GM23248 (cell line): ENCODE measurements around the gene FOXK1. TPM values are rescaled to one million over a fixed set of nuclear protein-coding genes. Genes with fewer than 3 reads are reported as not detected.
A peak's percentile ranks its signal among the peaks of the same experiment; 100 is the strongest.

ENCODE experiments used
- DNase-seq: peaks from one replicate; pipeline ENCODE4 v3.0.0-alpha.2; 2015
- H2AFZ ChIP-seq: fragments of 200-600 bp; sonication (generic); 2 replicates; pipeline ENCODE4 v1.6.1; 2016; ENCODE audit warnings: antibody characterized with exemption
- H3F3A ChIP-seq: fragments of 200-600 bp; sonication (generic); 2 replicates; pipeline ENCODE4 v1.6.1; 2016; ENCODE audit warnings: mild to moderate bottlenecking, antibody characterized with exemption, mixed run types; ENCODE audit not compliant: insufficient read depth
- H3K27ac ChIP-seq: fragments of 200-600 bp; sonication (generic); 2 replicates; pipeline ENCODE4 v1.5.1; 2016; ENCODE audit warnings: mild to moderate bottlenecking
- H3K27me3 ChIP-seq: fragments of 200-600 bp; sonication (generic); replicated peaks from 2 replicates; pipeline ENCODE4 v1.6.1; 2016; ENCODE audit warnings: mild to moderate bottlenecking; ENCODE audit not compliant: insufficient read depth
- H3K36me3 ChIP-seq: fragments of 200-600 bp; sonication (generic); 2 replicates; pipeline ENCODE4 v1.6.1; 2016; ENCODE audit warnings: low read depth, mild to moderate bottlenecking
- H3K4me1 ChIP-seq: fragments of 200-600 bp; sonication (generic); 2 replicates; pipeline ENCODE4 v1.6.1; 2016; ENCODE audit warnings: mild to moderate bottlenecking; ENCODE audit not compliant: insufficient read depth
- H3K4me2 ChIP-seq: fragments of 200-600 bp; sonication (generic); one replicate; pipeline ENCODE4 v1.6.1; 2016; ENCODE audit warnings: mild to moderate bottlenecking; ENCODE audit not compliant: unreplicated experiment
- H3K4me3 ChIP-seq: fragments of 200-600 bp; sonication (generic); 2 replicates; pipeline ENCODE4 v1.5.1; 2016; ENCODE audit warnings: mild to moderate bottlenecking
- H3K79me2 ChIP-seq: fragments of 200-600 bp; sonication (generic); 2 replicates; pipeline ENCODE4 v1.6.1; 2016; ENCODE audit warnings: mild to moderate bottlenecking; ENCODE audit not compliant: insufficient read depth
- H3K9ac ChIP-seq: fragments of 200-600 bp; sonication (generic); 2 replicates; pipeline ENCODE4 v1.6.1; 2016; ENCODE audit warnings: mild to moderate bottlenecking
- H3K9me2 ChIP-seq: fragments of 200-600 bp; sonication (generic); 2 replicates; pipeline ENCODE4 v1.6.1; 2016; ENCODE audit warnings: mixed run types, mild to moderate bottlenecking, moderate library complexity; ENCODE audit not compliant: insufficient read depth
- H3K9me3 ChIP-seq: fragments of 200-600 bp; sonication (generic); one replicate; pipeline ENCODE4 v1.6.1; 2017; ENCODE audit warnings: low read depth
- H4K20me1 ChIP-seq: fragments of 200-600 bp; sonication (generic); 2 replicates; pipeline ENCODE4 v1.6.0; 2016; ENCODE audit not compliant: insufficient read depth
- EZH2 ChIP-seq: fragments of 200-600 bp; sonication (generic); IDR thresholded peaks from 2 replicates; pipeline ENCODE4 v1.6.1; 2018; ENCODE audit warnings: antibody characterized with exemption, mild to moderate bottlenecking; ENCODE audit not compliant: insufficient read depth, poor library complexity, severe bottlenecking
- EZH2phosphoT487 ChIP-seq: fragments of 200-600 bp; sonication (generic); IDR thresholded peaks from 2 replicates; pipeline ENCODE4 v1.6.1; 2018; ENCODE audit warnings: antibody characterized with exemption, moderate library complexity, mild to moderate bottlenecking, low read depth; ENCODE audit not compliant: insufficient read depth
- WGBS, 2 experiments: methylation state at CpG; one replicate each; pipeline ENCODE4 v1.1.6; 2015 to 2017; ENCODE audit warnings: low lambda C conversion rate in 2 of 2, low coverage in 1 of 2; ENCODE audit errors: missing lambda C conversion rate in 2 of 2; 5-methylcytosine and 5-hydroxymethylcytosine counted together
- in situ Hi-C: fragments of 300-500 bp; cut with MboI; formaldehyde crosslinking; loops from 2 replicates; pipeline ENCODE4 v1.15.0; 2020
- polyA plus RNA-seq: library from polyadenylated mRNA; unstranded; fragments of >200 nt; fragmentation: Nextera tagmentation; extraction: Ambion mirVana; gene quantifications from 2 replicates; pipeline ENCODE4 v1.2.1, GENCODE V29; 2016
- total RNA-seq: library from RNA; depleted of rRNA; stranded (reverse); fragments of >200 nt; shearing (Covaris generic); gene quantifications from 2 replicates; pipeline ENCODE4 v1.2.3, GENCODE V29; 2014

FOXK1 gene
- total and polyA plus RNA-seq, 2 experiments from 2014 or later = 8.5 to 16.4 TPM

GRCh38 chr7:4645246-4645645 is 36.8 kb upstream of the FOXK1 start:
- WGBS, 2 experiments = 32 to 34% methylated on average over 2 of the region's 2 CpGs
- no peaks in the 10 kb centered on the region for H4K20me1 ChIP-seq
- no peak overlapping the region for H3K4me2 ChIP-seq
- H3K27me3 ChIP-seq = no peaks in the 10 kb centered on the region
- no peaks in the 10 kb centered on the region for H3K9me2 ChIP-seq
- H3K36me3 ChIP-seq = no peaks in the 10 kb centered on the region
- no peak overlapping the region for H2AFZ ChIP-seq
- DNase-seq = peak; percentile 55
- H3K9me3 ChIP-seq = no peaks in the 10 kb centered on the region
- TF ChIP-seq EZH2 (no peak), EZH2phosphoT487 (no peak)
- no peaks in the 10 kb centered on the region for H3K4me1 ChIP-seq
- H3F3A ChIP-seq = no peaks in the 10 kb centered on the region; the same call in 1 of the 2 replicates
- no peaks in the 10 kb centered on the region for H3K79me2 ChIP-seq
- in situ Hi-C loops = no loop called here
- H3K4me3 ChIP-seq = no peak overlapping the region
- H3K27ac ChIP-seq = peak overlapping the region; percentile 44
- H3K9ac ChIP-seq = no peak overlapping the region; the same call in 1 of the 2 replicates

DNA sequence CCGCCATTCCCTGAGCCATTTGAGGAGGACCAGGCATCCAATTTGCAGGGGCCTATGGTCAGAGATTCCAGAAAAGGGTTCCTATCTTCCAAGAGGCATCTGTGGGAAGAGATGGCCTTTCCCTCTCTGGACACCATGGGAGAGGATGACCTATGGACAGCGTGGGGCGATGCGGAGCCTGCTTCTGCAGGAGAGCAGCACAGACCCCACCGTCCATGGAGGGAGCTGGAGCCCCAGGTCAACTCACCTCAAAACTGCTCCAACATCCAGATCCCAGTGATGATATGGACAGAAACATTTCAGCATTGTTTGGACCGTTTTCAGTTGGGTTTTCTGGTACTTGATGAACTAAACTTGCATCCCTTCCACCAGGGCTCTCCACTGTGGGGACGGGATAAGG is 34.0 kb upstream of the FOXK1 start:
- H3K9me2 ChIP-seq = no peaks in the 10 kb centered on the region
- H3K36me3 ChIP-seq = no peaks in the 10 kb centered on the region
- WGBS, 2 experiments = 93 to 97% methylated on average over 7 of the region's 7 CpGs
- no peaks in the 10 kb centered on the region for H3K79me2 ChIP-seq
- H3K4me3 ChIP-seq = no peak overlapping the region
- no peaks in the 10 kb centered on the region for H3K27me3 ChIP-seq
- no peaks in the 10 kb centered on the region; the same call in 1 of the 2 replicates for H3F3A ChIP-seq
- TF ChIP-seq EZH2phosphoT487 (no peak), EZH2 (no peak)
- no peaks in the 10 kb centered on the region for H4K20me1 ChIP-seq
- in situ Hi-C loops = no loop called here
- H2AFZ ChIP-seq = no peak overlapping the region
- DNase-seq = no peak
- no peak overlapping the region for H3K9ac ChIP-seq
- H3K4me1 ChIP-seq = no peaks in the 10 kb centered on the region
- no peak overlapping the region for H3K4me2 ChIP-seq
- H3K27ac ChIP-seq = no peak overlapping the region
- no peaks in the 10 kb centered on the region for H3K9me3 ChIP-seq

GRCh38 chr7:4650433-4651047 is 31.6 kb upstream of the FOXK1 start:
- WGBS, 2 experiments = 27 to 29% methylated on average over 18 of the region's 18 CpGs
- Histone ChIP-seq H3K9ac (peak overlapping the region; percentile 57), H3K27ac (peak overlapping the region; percentile 4; the same call in 1 of the 2 replicates), H3K9me2 (no peaks in the 10 kb centered on the region), H3K27me3 (no peaks in the 10 kb centered on the region), H3K79me2 (no peaks in the 10 kb centered on the region), H3K4me1 (no peaks in the 10 kb centered on the region), H3K4me3 (no peak overlapping the region), H4K20me1 (no peaks in the 10 kb centered on the region), H3K4me2 (no peak overlapping the region), H3K9me3 (no peaks in the 10 kb centered on the region), H3K36me3 (no peaks in the 10 kb centered on the region), H3F3A (no peaks in the 10 kb centered on the region; the same call in 1 of the 2 replicates), H2AFZ (peak overlapping the region; percentile 79)
- peak; percentile 61 for DNase-seq
- no peak for TF ChIP-seq EZH2
- no peak for TF ChIP-seq EZH2phosphoT487
- in situ Hi-C loops = no loop called here

DNA sequence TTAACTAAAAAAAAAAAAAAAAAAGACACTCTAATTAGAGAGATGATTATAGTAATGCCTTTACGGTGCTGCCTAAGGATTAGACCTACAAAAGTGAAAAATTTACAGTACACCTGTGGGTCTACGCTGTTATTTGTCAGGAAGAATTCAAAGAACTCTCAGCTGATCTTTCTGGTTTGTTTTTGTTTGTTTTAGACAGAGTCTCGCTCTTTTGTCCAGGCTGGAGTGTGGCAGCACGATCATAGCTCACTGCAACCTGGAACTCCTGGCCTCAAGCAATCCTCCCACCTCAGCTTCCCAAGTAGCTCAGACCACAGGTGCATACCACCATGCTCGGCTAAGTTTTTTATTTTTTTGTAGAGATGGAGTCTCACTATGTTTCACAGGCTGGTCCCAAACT is 28.3 kb upstream of the FOXK1 start:
- Histone ChIP-seq H3K9ac (no peak overlapping the region), H3K27ac (no peak overlapping the region), H4K20me1 (no peaks in the 10 kb centered on the region), H3K9me3 (no peaks in the 10 kb centered on the region), H3K4me2 (no peak overlapping the region), H3K4me3 (no peak overlapping the region), H3K4me1 (no peaks in the 10 kb centered on the region), H3K36me3 (no peaks in the 10 kb centered on the region), H3K27me3 (no peaks in the 10 kb centered on the region), H3K9me2 (no peaks in the 10 kb centered on the region), H3F3A (no peaks in the 10 kb centered on the region), H2AFZ (no peak overlapping the region), H3K79me2 (no peaks in the 10 kb centered on the region)
- DNase-seq = no peak
- in situ Hi-C loops = no loop called here
- WGBS, 2 experiments = 91% methylated on average over 5 of the region's 5 CpGs
- TF ChIP-seq EZH2 (no peak), EZH2phosphoT487 (no peak)

DNA sequence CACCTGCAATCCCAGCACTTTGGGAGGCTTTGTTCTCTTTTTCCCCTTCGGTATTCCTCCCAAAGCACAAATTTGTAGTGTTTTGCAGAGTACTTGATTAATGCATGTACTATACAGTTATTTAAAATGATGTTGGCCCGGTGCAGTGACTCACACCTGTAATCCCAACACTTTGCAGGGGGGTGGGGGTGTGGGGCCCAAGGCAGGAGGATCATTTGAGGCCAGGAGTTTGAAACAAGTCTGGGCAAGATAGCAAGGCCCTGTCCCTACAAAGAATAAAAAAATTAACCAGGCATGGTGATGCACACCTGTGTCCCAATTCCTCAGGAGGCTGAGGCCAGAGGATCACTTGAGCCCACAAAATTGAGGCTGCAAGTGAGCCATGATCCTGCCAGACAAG is 26.8 kb upstream of the FOXK1 start:
- TF ChIP-seq EZH2 = no peak
- no peak for TF ChIP-seq EZH2phosphoT487
- H3K36me3 ChIP-seq = no peaks in the 10 kb centered on the region
- no peaks in the 10 kb centered on the region for H3F3A ChIP-seq
- WGBS, 2 experiments = 66 to 86% methylated on average over 2 of the region's 2 CpGs
- H3K4me1 ChIP-seq = no peaks in the 10 kb centered on the region
- H3K27ac ChIP-seq = no peak overlapping the region
- no peak overlapping the region for H3K4me3 ChIP-seq
- H3K27me3 ChIP-seq = no peaks in the 10 kb centered on the region
- no peaks in the 10 kb centered on the region for H4K20me1 ChIP-seq
- H2AFZ ChIP-seq = no peak overlapping the region
- no peaks in the 10 kb centered on the region for H3K9me3 ChIP-seq
- no peaks in the 10 kb centered on the region for H3K9me2 ChIP-seq
- no peaks in the 10 kb centered on the region for H3K79me2 ChIP-seq
- no peak overlapping the region for H3K4me2 ChIP-seq
- no peak overlapping the region for H3K9ac ChIP-seq
- no peak for DNase-seq
- in situ Hi-C loops = no loop called here
